VCaP (cell line): Measurements from ENCODE around the gene UCK1.

Experiments used
- H3K27ac ChIP-seq: fragments of 450-650 bp; 2 replicates; pipeline ENCODE4 v1.5.1; 2017
- CTCF ChIP-seq: fragments of 450-650 bp; conservative IDR thresholded peaks from 2 replicates; pipeline ENCODE4 v1.5.1; 2017; ENCODE audit warnings: mild to moderate bottlenecking, moderate library complexity

Gene UCK1

GRCh38 chr9:131524665-131525315 is 6.3 kb downstream of the UCK1 start:
- no peak for TF ChIP-seq CTCF
- no peak overlapping the region for H3K27ac ChIP-seq

- H3K27ac ChIP-seq: no peak overlapping the region
- no peak for TF ChIP-seq CTCF
Observed at GRCh38 chr9:131523451-131524435, 7.3 kb downstream of the UCK1 start.

GRCh38 chr9:131523086-131523388 is 8.0 kb downstream of the UCK1 start:
- TF ChIP-seq CTCF: no peak
- H3K27ac ChIP-seq: no peak overlapping the region

- TF ChIP-seq CTCF: no peak
- no peak overlapping the region for H3K27ac ChIP-seq
Observed at GRCh38 chr9:131522257-131523085, 8.6 kb downstream of the UCK1 start.

- no peak overlapping the region for H3K27ac ChIP-seq
- no peak for TF ChIP-seq CTCF
Observed at GRCh38 chr9:131521822-131522221, 9.2 kb downstream of the UCK1 start.

- H3K27ac ChIP-seq: no peak overlapping the region
- TF ChIP-seq CTCF: no peak
Observed at GRCh38 chr9:131521203-131521602, 9.9 kb downstream of the UCK1 start.

- no peak for TF ChIP-seq CTCF
Observed at GRCh38 chr9:131520503-131520902, 10.6 kb downstream of the UCK1 start.

More at GRCh38 chr9:131520503-131520902, 10.6 kb downstream of the UCK1 start:
- H3K27ac ChIP-seq: no peak overlapping the region
